A549 (cell line): ENCODE data around the gene CLIC4. TPM values are rescaled to one million over a fixed set of nuclear protein-coding genes. Genes with fewer than 3 reads are reported as not detected.

Source experiments
- ATAC-seq, 2 experiments: fragments of 200-7000 bp in 1 of 2; fragments of >200 bp in 1 of 2; cut with Nextera tagmentation in 1 of 2; cut with Tn5 transposase in 1 of 2; 3 replicates each; pipeline versions ENCODE4 v1.8.0 to v1.9.1; 2018 to 2020; ENCODE audit warnings: mild to moderate bottlenecking in 1 of 2, moderate library complexity in 1 of 2
- CTCF ChIA-PET: fragments of 300-600 bp; sonication (Branson Sonifier 250); formaldehyde crosslinking; extraction: SDS; loops from one replicate; lab custom pipeline; 2021; ENCODE audit warnings: antibody characterized with exemption, inconsistent platforms; lab: Yijun Ruan, JAX
- POLR2A ChIA-PET: fragments of 350-600 bp; formaldehyde crosslinking; extraction: SDS; loops from one replicate; lab custom pipeline; 2021; ENCODE audit warnings: antibody characterized with exemption, inconsistent platforms; lab: Yijun Ruan, JAX
- DNase-seq, 2 experiments: peaks; one replicate each; pipeline versions ENCODE4 v3.0.0 to v3.0.0-alpha.2; 2011 to 2016; ENCODE audit warnings: low read depth in 1 of 2, low spot score in 1 of 2
- FAIRE-seq: peaks from 2 replicates; lab custom pipeline; 2011; peaks lifted over from hg19 to GRCh38; lab: Jason Lieb, UNC
- H3K27ac ChIP-seq, 2 experiments: fragments of >200 bp; sonication (Bioruptor Twin); formaldehyde crosslinking; 3 replicates each; pipeline ENCODE4 v1.5.1; 2016 to 2017
- H3K4me1 ChIP-seq: fragments of >200 bp; sonication (Bioruptor Twin); formaldehyde crosslinking; 3 replicates; pipeline ENCODE4 v1.6.1; 2016
- H3K4me2 ChIP-seq: fragments of >200 bp; sonication (Bioruptor Twin); formaldehyde crosslinking; 3 replicates; pipeline ENCODE4 v1.6.1; 2016
- H3K4me3 ChIP-seq: fragments of >200 bp; sonication (Bioruptor Twin); formaldehyde crosslinking; 3 replicates; pipeline ENCODE4 v1.5.1; 2016
- H3K9me3 ChIP-seq: fragments of >200 bp; sonication (Bioruptor Twin); formaldehyde crosslinking; 3 replicates; pipeline ENCODE4 v1.6.1; 2016
- CBX2 ChIP-seq: fragments of 200-600 bp; sonication (generic); IDR thresholded peaks from 2 replicates; pipeline ENCODE4 v1.6.1; 2016; ENCODE audit warnings: low read depth, mild to moderate bottlenecking, borderline replicate concordance
- CBX8 ChIP-seq: fragments of 200-600 bp; sonication (generic); IDR thresholded peaks from 2 replicates; pipeline ENCODE4 v1.6.1; 2016
- HDAC2 ChIP-seq: fragments of 200-600 bp; sonication (generic); IDR thresholded peaks from 2 replicates; pipeline ENCODE4 v1.6.1; 2016
- HEYL ChIP-seq: fragments of 250-450 bp; sonication (Bioruptor Pico); IDR thresholded peaks from 2 replicates; pipeline ENCODE4 v1.8.0; 2021; ENCODE audit warnings: mild to moderate bottlenecking, moderate library complexity
- HOXA7 ChIP-seq: fragments of 250-450 bp; sonication (Bioruptor Pico); IDR thresholded peaks from 2 replicates; pipeline ENCODE4 v1.5.0; 2020; ENCODE audit warnings: mild to moderate bottlenecking, moderate library complexity
- KDM5A ChIP-seq: fragments of 200-600 bp; sonication (generic); IDR thresholded peaks from 2 replicates; pipeline ENCODE4 v1.6.1; 2016; ENCODE audit warnings: antibody characterized with exemption, mild to moderate bottlenecking
- MAFK ChIP-seq: fragments of 450-650 bp; IDR thresholded peaks from 2 replicates; pipeline ENCODE4 v1.6.1; 2014; ENCODE audit not compliant: partially characterized antibody
- MAZ ChIP-seq: fragments of 150-350 bp; IDR thresholded peaks from 2 replicates; pipeline ENCODE4 v1.6.1; 2014; ENCODE audit warnings: antibody characterized with exemption, low read depth, low read length, borderline replicate concordance
- NFE2L2 ChIP-seq: fragments of 150-350 bp; conservative IDR thresholded peaks from 2 replicates; pipeline ENCODE4 v1.6.1; 2014; ENCODE audit warnings: low read length
- NPAS2 ChIP-seq: fragments of 250-450 bp; sonication (Bioruptor Pico); IDR thresholded peaks from 2 replicates; pipeline ENCODE4 v1.8.0; 2022; ENCODE audit warnings: mild to moderate bottlenecking, moderate library complexity, borderline replicate concordance
- NR3C1 ChIP-seq: fragments of >200 bp; sonication (Bioruptor Twin); formaldehyde crosslinking; IDR thresholded peaks from 3 replicates; pipeline ENCODE4 v1.6.1; 2017
- POLR2A ChIP-seq: IDR thresholded peaks from 2 replicates; pipeline ENCODE4 v1.6.1; 2012; ENCODE audit warnings: mild to moderate bottlenecking, low read length
- POLR2AphosphoS2 ChIP-seq: conservative IDR thresholded peaks from 2 replicates; pipeline ENCODE4 v1.6.1; 2012; ENCODE audit warnings: low read length, improper control_type of control experiment, inconsistent platforms
- RCOR1 ChIP-seq: fragments of 150-350 bp; IDR thresholded peaks from 2 replicates; pipeline ENCODE4 v1.6.1; 2014; ENCODE audit warnings: antibody characterized with exemption, low read length, low read depth
- ZFP36 ChIP-seq: fragments of 450-650 bp; IDR thresholded peaks from 2 replicates; pipeline ENCODE4 v1.6.1; 2014; ENCODE audit warnings: borderline replicate concordance; ENCODE audit not compliant: partially characterized antibody
- WGBS: methylation state at CpG from one replicate; pipeline ENCODE4 v1.1.6; 2017; ENCODE audit errors: missing lambda C conversion rate; 5-methylcytosine and 5-hydroxymethylcytosine counted together
- polyA plus RNA-seq, 4 experiments: library from polyadenylated mRNA; depleted of rRNA in 3 of 4; stranded (reverse); fragments of >200 nt; fragmentation: RNase III in 1 of 4; extraction: RNeasy Plus Mini Kit Qiagen cat#74134 plus additional on column Dnase treatment in 1 of 4; gene quantifications; 2 replicates in 3 of 4; 3 replicates in 1 of 4; pipeline ENCODE4 v1.2.3, GENCODE V29; 2011 to 2017
- TF ChIP-seq, protein P1 (sequence below): fragments of 250-450 bp; sonication (Bioruptor Pico); IDR thresholded peaks from 2 replicates; pipeline ENCODE4 v1.5.0; 2021; ENCODE audit warnings: mild to moderate bottlenecking, moderate library complexity, borderline replicate concordance
- TF ChIP-seq, protein P2 (sequence below): fragments of 250-450 bp; sonication (Bioruptor Pico); IDR thresholded peaks from 2 replicates; pipeline ENCODE4 v1.5.0; 2020; ENCODE audit warnings: low read depth, mild to moderate bottlenecking, moderate library complexity
- TF ChIP-seq, protein P3 (sequence below): IDR thresholded peaks from 2 replicates; pipeline ENCODE4 v1.6.1; 2012
- TF ChIP-seq, protein P4 (sequence below): IDR thresholded peaks from 2 replicates; pipeline ENCODE4 v1.6.1; 2012; ENCODE audit warnings: low read depth, borderline replicate concordance
- TF ChIP-seq, protein P5 (sequence below): fragments of 200-600 bp; sonication (generic); IDR thresholded peaks from 2 replicates; pipeline ENCODE4 v1.6.1; 2016; ENCODE audit warnings: antibody characterized with exemption, mild to moderate bottlenecking, moderate library complexity
- TF ChIP-seq, protein P6 (sequence below): fragments of >200 bp; sonication (Bioruptor Twin); formaldehyde crosslinking; IDR thresholded peaks from 3 replicates; pipeline ENCODE4 v1.6.1; 2016

CLIC4 gene
- polyA plus RNA-seq, 2 of the 4 experiments (the other 2 are of a cell fraction) = 52.1 to 97.4 TPM

GRCh38 chr1:24875991-24876506, 130.8 kb downstream of the CLIC4 start:
- no peak overlapping the region for H3K27ac ChIP-seq

GRCh38 chr1:24878045-24878444, 132.8 kb downstream of the CLIC4 start:
- FAIRE-seq = no peak
- Histone ChIP-seq H3K9me3 (no peaks in the 10 kb centered on the region), H3K4me3 (no peak overlapping the region), H3K27ac (no peak overlapping the region), H3K4me1 (no peaks in the 10 kb centered on the region), H3K4me2 (no peak overlapping the region)
- no peak for TF ChIP-seq KDM5A
- no peak for TF ChIP-seq RCOR1
- WGBS = 85% methylated on average over 6 of the region's 6 CpGs
- ChIA-PET CTCF (no interaction called here), POLR2A (no interaction called here)
- ATAC-seq = no peak
- DNase-seq = no peak

More at GRCh38 chr1:24875991-24876506, 130.8 kb downstream of the CLIC4 start:
- H3K4me2 ChIP-seq = no peak overlapping the region
- FAIRE-seq (no peak), ATAC-seq (no peak), DNase-seq (no peak)
- 74% methylated on average over 3 of the region's 8 CpGs for WGBS
- TF ChIP-seq NPAS2 (CRISPR knock-in tag) (no peak), MAFK (no peak), POLR2AphosphoS2 (no peak), HDAC2 (no peak), ZFP36 (no peak), CBX8 (no peak), NFE2L2 (no peak), NR3C1 (no peak), CBX2 (no peak), POLR2A (no peak), RCOR1 (no peak), MAZ (no peak), HOXA7 (CRISPR knock-in tag) (no peak), HEYL (no peak)
- TF ChIP-seq, protein P1, sequence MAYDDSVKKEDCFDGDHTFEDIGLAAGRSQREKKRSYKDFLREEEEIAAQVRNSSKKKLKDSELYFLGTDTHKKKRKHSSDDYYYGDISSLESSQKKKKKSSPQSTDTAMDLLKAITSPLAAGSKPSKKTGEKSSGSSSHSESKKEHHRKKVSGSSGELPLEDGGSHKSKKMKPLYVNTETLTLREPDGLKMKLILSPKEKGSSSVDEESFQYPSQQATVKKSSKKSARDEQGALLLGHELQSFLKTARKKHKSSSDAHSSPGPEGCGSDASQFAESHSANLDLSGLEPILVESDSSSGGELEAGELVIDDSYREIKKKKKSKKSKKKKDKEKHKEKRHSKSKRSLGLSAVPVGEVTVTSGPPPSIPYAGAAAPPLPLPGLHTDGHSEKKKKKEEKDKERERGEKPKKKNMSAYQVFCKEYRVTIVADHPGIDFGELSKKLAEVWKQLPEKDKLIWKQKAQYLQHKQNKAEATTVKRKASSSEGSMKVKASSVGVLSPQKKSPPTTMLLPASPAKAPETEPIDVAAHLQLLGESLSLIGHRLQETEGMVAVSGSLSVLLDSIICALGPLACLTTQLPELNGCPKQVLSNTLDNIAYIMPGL (CRISPR knock-in tag) = no peak
- TF ChIP-seq, protein P2, sequence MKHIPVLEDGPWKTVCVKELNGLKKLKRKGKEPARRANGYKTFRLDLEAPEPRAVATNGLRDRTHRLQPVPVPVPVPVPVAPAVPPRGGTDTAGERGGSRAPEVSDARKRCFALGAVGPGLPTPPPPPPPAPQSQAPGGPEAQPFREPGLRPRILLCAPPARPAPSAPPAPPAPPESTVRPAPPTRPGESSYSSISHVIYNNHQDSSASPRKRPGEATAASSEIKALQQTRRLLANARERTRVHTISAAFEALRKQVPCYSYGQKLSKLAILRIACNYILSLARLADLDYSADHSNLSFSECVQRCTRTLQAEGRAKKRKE (CRISPR knock-in tag) = no peak
- TF ChIP-seq, protein P3, sequence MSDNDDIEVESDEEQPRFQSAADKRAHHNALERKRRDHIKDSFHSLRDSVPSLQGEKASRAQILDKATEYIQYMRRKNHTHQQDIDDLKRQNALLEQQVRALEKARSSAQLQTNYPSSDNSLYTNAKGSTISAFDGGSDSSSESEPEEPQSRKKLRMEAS = no peak
- TF ChIP-seq, protein P4, sequence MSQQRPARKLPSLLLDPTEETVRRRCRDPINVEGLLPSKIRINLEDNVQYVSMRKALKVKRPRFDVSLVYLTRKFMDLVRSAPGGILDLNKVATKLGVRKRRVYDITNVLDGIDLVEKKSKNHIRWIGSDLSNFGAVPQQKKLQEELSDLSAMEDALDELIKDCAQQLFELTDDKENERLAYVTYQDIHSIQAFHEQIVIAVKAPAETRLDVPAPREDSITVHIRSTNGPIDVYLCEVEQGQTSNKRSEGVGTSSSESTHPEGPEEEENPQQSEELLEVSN = no peak
- TF ChIP-seq, protein P5, sequence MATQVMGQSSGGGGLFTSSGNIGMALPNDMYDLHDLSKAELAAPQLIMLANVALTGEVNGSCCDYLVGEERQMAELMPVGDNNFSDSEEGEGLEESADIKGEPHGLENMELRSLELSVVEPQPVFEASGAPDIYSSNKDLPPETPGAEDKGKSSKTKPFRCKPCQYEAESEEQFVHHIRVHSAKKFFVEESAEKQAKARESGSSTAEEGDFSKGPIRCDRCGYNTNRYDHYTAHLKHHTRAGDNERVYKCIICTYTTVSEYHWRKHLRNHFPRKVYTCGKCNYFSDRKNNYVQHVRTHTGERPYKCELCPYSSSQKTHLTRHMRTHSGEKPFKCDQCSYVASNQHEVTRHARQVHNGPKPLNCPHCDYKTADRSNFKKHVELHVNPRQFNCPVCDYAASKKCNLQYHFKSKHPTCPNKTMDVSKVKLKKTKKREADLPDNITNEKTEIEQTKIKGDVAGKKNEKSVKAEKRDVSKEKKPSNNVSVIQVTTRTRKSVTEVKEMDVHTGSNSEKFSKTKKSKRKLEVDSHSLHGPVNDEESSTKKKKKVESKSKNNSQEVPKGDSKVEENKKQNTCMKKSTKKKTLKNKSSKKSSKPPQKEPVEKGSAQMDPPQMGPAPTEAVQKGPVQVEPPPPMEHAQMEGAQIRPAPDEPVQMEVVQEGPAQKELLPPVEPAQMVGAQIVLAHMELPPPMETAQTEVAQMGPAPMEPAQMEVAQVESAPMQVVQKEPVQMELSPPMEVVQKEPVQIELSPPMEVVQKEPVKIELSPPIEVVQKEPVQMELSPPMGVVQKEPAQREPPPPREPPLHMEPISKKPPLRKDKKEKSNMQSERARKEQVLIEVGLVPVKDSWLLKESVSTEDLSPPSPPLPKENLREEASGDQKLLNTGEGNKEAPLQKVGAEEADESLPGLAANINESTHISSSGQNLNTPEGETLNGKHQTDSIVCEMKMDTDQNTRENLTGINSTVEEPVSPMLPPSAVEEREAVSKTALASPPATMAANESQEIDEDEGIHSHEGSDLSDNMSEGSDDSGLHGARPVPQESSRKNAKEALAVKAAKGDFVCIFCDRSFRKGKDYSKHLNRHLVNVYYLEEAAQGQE = no peak
- TF ChIP-seq, protein P6, sequence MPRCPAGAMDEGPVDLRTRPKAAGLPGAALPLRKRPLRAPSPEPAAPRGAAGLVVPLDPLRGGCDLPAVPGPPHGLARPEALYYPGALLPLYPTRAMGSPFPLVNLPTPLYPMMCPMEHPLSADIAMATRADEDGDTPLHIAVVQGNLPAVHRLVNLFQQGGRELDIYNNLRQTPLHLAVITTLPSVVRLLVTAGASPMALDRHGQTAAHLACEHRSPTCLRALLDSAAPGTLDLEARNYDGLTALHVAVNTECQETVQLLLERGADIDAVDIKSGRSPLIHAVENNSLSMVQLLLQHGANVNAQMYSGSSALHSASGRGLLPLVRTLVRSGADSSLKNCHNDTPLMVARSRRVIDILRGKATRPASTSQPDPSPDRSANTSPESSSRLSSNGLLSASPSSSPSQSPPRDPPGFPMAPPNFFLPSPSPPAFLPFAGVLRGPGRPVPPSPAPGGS = no peak
- no peaks in the 10 kb centered on the region for H3K4me1 ChIP-seq
- ChIA-PET CTCF (interaction anchor here (1.6 kb wide), 1 partner anchor 28 kb away, joined by 3 read pairs; no protein-coding TSS in a partner anchor), POLR2A (no interaction called here)
- no peaks in the 10 kb centered on the region for H3K9me3 ChIP-seq
- H3K4me3 ChIP-seq = no peak overlapping the region
